ENCODE measurements around the gene AFG3L2. TPM values are rescaled to one million over a fixed set of nuclear protein-coding genes. Genes with fewer than 3 reads are reported as not detected.

Gene AFG3L2
- total and polyA plus RNA-seq, 2 of the 13 experiments (the other 11 are each of a cell fraction or from before 2014, with no cell fraction given): 28.6 to 86.9 TPM

- peak overlapping the region; percentile 94 for H3K27ac ChIP-seq (ENCODE audit: extremely low read length, insufficient read depth, low read length)
- peak overlapping the region; percentile 95 for H2AFZ ChIP-seq (ENCODE audit: low read length)
- peak; percentile 88 for FAIRE-seq
- 2% methylated on average over 17 of the region's 30 CpGs for WGBS (ENCODE audit: low lambda C conversion rate)
- intact Hi-C loops (cut with micrococcal nuclease; ENCODE audit: unreplicated experiment) (loop anchor here (10.0 kb wide), 1 partner anchor 567 kb away; the partner anchor contains the start of gene SEH1L), in situ Hi-C loops (cut with HindIII; ENCODE audit: extremely low pct_ligation_motif_present, low pct_unique_long_range_greater_than_20kb) (loop anchor here (25.0 kb wide), 1 partner anchor 560 kb away; the partner anchor contains the start of gene SEH1L)
- H3K4me3 ChIP-seq (replicated peaks in 1 of 3; ENCODE audit: insufficient read depth in 1 of 3, low read depth in 2 of 3, low read length in 3 of 3): peak overlapping the region; percentile 65 to 89 (median 67)
- peak; percentile 91 for ATAC-seq
- peaks cover 39% of the 10 kb centered on the region for H3K79me2 ChIP-seq (ENCODE audit: insufficient read depth, low read length)
- BruUV-seq (replicated peaks): TSS peak; percentile 92
- ChIA-PET CTCF (ENCODE audit: low intra/inter-chr PET ratio, low total read pairs) (no interaction called here), POLR2A (interaction anchor here (0.6 to 1.8 kb wide), 23 partner anchors 16 to 613 kb away, joined by 3 to 16 read pairs (median 4); partner anchors contain the start of genes CEP192, CEP76, PSMG2 and PTPN2)
- H3K27me3 ChIP-seq (ENCODE audit: control insufficient read depth in 1 of 2, insufficient read depth in 2 of 2, low read length in 2 of 2): no peaks in the 10 kb centered on the region; a peak in 1 of 5 replicates
- peaks cover 34% of the 10 kb centered on the region for H3K4me1 ChIP-seq (ENCODE audit: insufficient read depth, low read length)
- H3K9ac ChIP-seq (ENCODE audit: insufficient read depth, low read depth, low read length): peak overlapping the region; percentile 80
- peaks cover 29% of the 10 kb centered on the region for H4K20me1 ChIP-seq (ENCODE audit: insufficient read depth, low read length)
- no peak for DNase-seq (ENCODE audit: low spot score)
- no peaks in the 10 kb centered on the region; a peak in 1 of 5 replicates for H3K36me3 ChIP-seq (replicated peaks in 1 of 2; ENCODE audit: control insufficient read depth in 1 of 2, insufficient read depth in 2 of 2, low read length in 2 of 2)
- peak overlapping the region; percentile 96 for H3K4me2 ChIP-seq (ENCODE audit: low read depth, low read length)
- no peaks in the 10 kb centered on the region for H3K9me3 ChIP-seq (ENCODE audit: low read length)
- TF ChIP-seq ZNF441 (CRISPR knock-in tag; IDR thresholded peaks at IDR 0.05; ENCODE audit: borderline replicate concordance) (no peak; the same call in 1 of the 2 replicates), ZNF256 (CRISPR knock-in tag; conservative IDR thresholded peaks at IDR 0.05) (no peak), ZNF180 (CRISPR knock-in tag; IDR thresholded peaks at IDR 0.05; ENCODE audit: borderline replicate concordance, low read depth) (no peak), ZNF224 (CRISPR knock-in tag; IDR thresholded peaks at IDR 0.05) (no peak), GATA4 (IDR thresholded peaks at IDR 0.05; ENCODE audit: borderline replicate concordance, low read depth) (0 out of 2 replicates have a peak, but pooled peaks have one; percentile 57), HMG20B (CRISPR knock-in tag; conservative IDR thresholded peaks at IDR 0.05) (peak; percentile 60; the same call in 1 of the 2 replicates), NFE2L2 (IDR thresholded peaks at IDR 0.05; ENCODE audit: low read length) (peak; percentile 71), ZNF776 (CRISPR knock-in tag; IDR thresholded peaks at IDR 0.05) (no peak), ZNF232 (CRISPR knock-in tag; IDR thresholded peaks at IDR 0.05; ENCODE audit: borderline replicate concordance) (peak; percentile 54; the same call in 1 of the 2 replicates), AKAP8 (CRISPR knock-in tag; IDR thresholded peaks at IDR 0.05) (no peak), KMT2A (CRISPR knock-in tag; IDR thresholded peaks at IDR 0.05) (0 out of 2 replicates have a peak, but pooled peaks have one; percentile 29), POLR2AphosphoS2 (IDR thresholded peaks at IDR 0.05; ENCODE audit: low read depth, low read length) (no peak), NFIB (CRISPR knock-in tag; IDR thresholded peaks at IDR 0.05; ENCODE audit: borderline replicate concordance) (no peak), ADNP (CRISPR knock-in tag; IDR thresholded peaks at IDR 0.05) (no peak), SIX1 (CRISPR knock-in tag; IDR thresholded peaks at IDR 0.05; ENCODE audit: borderline replicate concordance) (no peak), SATB2 (CRISPR knock-in tag; IDR thresholded peaks at IDR 0.05) (no peak), NR2F6 (IDR thresholded peaks at IDR 0.05) (peak; percentile 41; the same call in 1 of the 2 replicates), NR2F6 (CRISPR knock-in tag; IDR thresholded peaks at IDR 0.05) (peak; percentile 72), SMC3 (IDR thresholded peaks at IDR 0.05; ENCODE audit: low read length) (no peak), MEF2D (CRISPR knock-in tag; IDR thresholded peaks at IDR 0.05) (peak; percentile 71; the same call in 1 of the 2 replicates), GZF1 (CRISPR knock-in tag; IDR thresholded peaks at IDR 0.05) (peak; percentile 45; the same call in 1 of the 2 replicates), ETV6 (CRISPR knock-in tag; conservative IDR thresholded peaks at IDR 0.05) (0 out of 2 replicates have a peak, but pooled peaks have one; percentile 28), MAFF (IDR thresholded peaks at IDR 0.05; ENCODE audit: low read depth, low read length) (peak; percentile 36; the same call in 1 of the 2 replicates), ZNF704 (CRISPR knock-in tag; IDR thresholded peaks at IDR 0.05; ENCODE audit: borderline replicate concordance) (no peak; the same call in 1 of the 2 replicates), BRF2 (CRISPR knock-in tag; IDR thresholded peaks at IDR 0.05) (no peak), TOPORS (CRISPR knock-in tag; IDR thresholded peaks at IDR 0.05) (no peak)
These were observed 650 bp upstream of the AFG3L2 start for GRCh38 chr18:12377556-12378197.

Data from HepG2 (cell line).